ENCODE results near the gene CHCHD3.

CHCHD3 gene

GRCh38 chr7:133091943-133092464 is 10.1 kb upstream of the CHCHD3 start:
- H3K4me1 ChIP-seq: no peaks in the 10 kb centered on the region
- no peaks in the 10 kb centered on the region for H3K27me3 ChIP-seq
- H3K27ac ChIP-seq: no peak overlapping the region
- H3K9ac ChIP-seq: no peak overlapping the region
- no peaks in the 10 kb centered on the region for H3K36me3 ChIP-seq
- no peak overlapping the region for H3K4me3 ChIP-seq
- no peaks in the 10 kb centered on the region for H4K20me1 ChIP-seq
- no peaks in the 10 kb centered on the region for H3K9me3 ChIP-seq (replicated peaks in 1 of 11)
- no peak overlapping the region for H3K4me2 ChIP-seq
- no peak for TF ChIP-seq Cebpa-rat (IDR thresholded peaks at IDR 0.05)

GRCh38 chr7:133082390-133082766 is 488 bp upstream of the CHCHD3 start:
- no peaks in the 10 kb centered on the region for H3K9me3 ChIP-seq (replicated peaks in 1 of 11)
- peaks cover 3 to 41% (median 32%) of the 10 kb centered on the region in 11 experiments; a peak in 17 of 22 replicates for H4K20me1 ChIP-seq
- no peaks in the 10 kb centered on the region for H3K27me3 ChIP-seq
- peaks cover 4 to 26% (median 18%) of the 10 kb centered on the region in 10 experiments; a peak in 19 of 20 replicates for H3K4me1 ChIP-seq
- no peak overlapping the region for H3K9ac ChIP-seq
- H3K36me3 ChIP-seq: peaks cover 0 to 31% (median 25%) of the 10 kb centered on the region in 11 experiments; a peak in 18 of 22 replicates
- no peak for TF ChIP-seq Cebpa-rat (IDR thresholded peaks at IDR 0.05)
- H3K27ac ChIP-seq: peak overlapping the region in 1 of 11 experiments; percentile 93; a peak in 1 of 22 replicates
- peak overlapping the region in 8 of 11 experiments; percentile 1 to 45 (median 12); a peak in 6 of 22 replicates for H3K4me2 ChIP-seq
- peak overlapping the region in 5 of 10 experiments; percentile 83 to 92 (median 86); a peak in 5 of 20 replicates for H3K4me3 ChIP-seq

DNA sequence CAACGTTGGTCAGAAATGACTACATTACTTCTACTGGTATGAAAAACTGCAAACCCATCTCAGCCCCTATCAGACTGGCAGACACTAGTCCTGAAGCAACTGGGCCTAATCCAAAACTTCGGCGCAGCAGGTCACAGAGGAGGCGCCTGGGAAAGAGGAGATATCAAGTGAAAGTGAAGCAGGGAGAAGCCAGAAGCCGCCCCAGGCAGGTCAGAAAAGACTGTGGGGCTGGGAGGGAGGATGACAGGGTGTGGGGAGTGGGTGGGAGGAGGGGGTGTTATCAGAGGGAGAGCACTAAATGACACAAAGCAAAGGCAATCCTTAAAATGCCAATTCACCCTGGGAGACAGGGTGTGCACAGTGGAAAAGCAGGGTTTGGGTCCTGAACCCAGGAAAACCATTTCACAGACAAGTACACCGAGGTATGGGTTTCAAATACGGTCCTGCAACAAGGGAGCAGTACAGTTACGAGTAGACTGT is 731 bp downstream of the CHCHD3 start:
- Histone ChIP-seq H3K36me3 (peaks cover 0 to 43% (median 33%) of the 10 kb centered on the region in 11 experiments; a peak in 19 of 22 replicates), H3K4me1 (peaks cover 4 to 26% (median 18%) of the 10 kb centered on the region in 10 experiments; a peak in 19 of 20 replicates), H3K9ac (peak overlapping the region; percentile 86 to 95 (median 93)), H3K4me3 (peak overlapping the region; percentile 83 to 98 (median 87)), H3K27me3 (no peaks in the 10 kb centered on the region), H4K20me1 (peaks cover 8 to 54% (median 43%) of the 10 kb centered on the region in 11 experiments; a peak in 17 of 22 replicates), H3K27ac (peak overlapping the region; percentile 72 to 94 (median 91)), H3K9me3 (replicated peaks in 1 of 11) (no peaks in the 10 kb centered on the region), H3K4me2 (peak overlapping the region; percentile 85 to 99 (median 94))
- no peak for TF ChIP-seq Cebpa-rat (IDR thresholded peaks at IDR 0.05)

GRCh38 chr7:133079296-133079695 is 2.6 kb downstream of the CHCHD3 start:
- H3K4me1 ChIP-seq: peaks cover 4 to 36% (median 27%) of the 10 kb centered on the region in 10 experiments
- no peak overlapping the region for H3K27ac ChIP-seq
- peak overlapping the region in 4 of 11 experiments; percentile 93 to 99 (median 95); a peak in 5 of 22 replicates for H3K4me2 ChIP-seq
- no peaks in the 10 kb centered on the region for H3K9me3 ChIP-seq (replicated peaks in 1 of 11)
- peaks cover 8 to 62% (median 48%) of the 10 kb centered on the region in 11 experiments; a peak in 21 of 22 replicates for H3K36me3 ChIP-seq
- H3K4me3 ChIP-seq: no peak overlapping the region
- no peak for TF ChIP-seq Cebpa-rat (IDR thresholded peaks at IDR 0.05)
- H4K20me1 ChIP-seq: peaks cover 12 to 72% (median 59%) of the 10 kb centered on the region in 11 experiments; a peak in 21 of 22 replicates
- H3K27me3 ChIP-seq: no peaks in the 10 kb centered on the region
- H3K9ac ChIP-seq: no peak overlapping the region

DNA sequence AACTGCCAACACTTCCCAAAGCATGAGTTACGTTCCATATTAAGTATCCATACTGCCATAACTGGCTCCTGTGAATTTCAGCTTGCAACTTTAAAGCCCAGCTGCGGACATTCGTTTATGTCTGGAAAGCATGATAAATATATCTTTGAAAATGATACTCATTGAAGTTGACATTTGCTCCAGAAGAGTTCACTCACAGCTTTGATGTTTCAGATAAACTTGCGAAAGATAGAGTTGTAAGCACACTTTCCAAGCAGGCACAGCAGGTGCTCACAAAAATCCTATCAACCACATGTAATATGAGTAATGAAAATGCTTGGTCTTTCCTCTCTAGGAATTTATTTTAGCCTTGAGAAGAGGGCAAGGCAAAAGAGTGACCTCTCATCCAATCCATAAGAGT is 4.5 kb downstream of the CHCHD3 start:
- no peak overlapping the region for H3K4me2 ChIP-seq
- TF ChIP-seq Cebpa-rat (IDR thresholded peaks at IDR 0.05): no peak

GRCh38 chr7:133076142-133076541 is 5.7 kb downstream of the CHCHD3 start:
- H3K4me1 ChIP-seq: peaks cover 4 to 34% (median 26%) of the 10 kb centered on the region in 10 experiments
- no peak overlapping the region for H3K27ac ChIP-seq
- no peak overlapping the region for H3K9ac ChIP-seq
- no peak overlapping the region for H3K4me2 ChIP-seq
- no peak overlapping the region for H3K4me3 ChIP-seq
- no peaks in the 10 kb centered on the region for H3K9me3 ChIP-seq (replicated peaks in 1 of 11)
- H3K27me3 ChIP-seq: no peaks in the 10 kb centered on the region
- peaks cover 36 to 100% (median 85%) of the 10 kb centered on the region in 11 experiments; a peak in 21 of 22 replicates for H4K20me1 ChIP-seq
- peaks cover 11 to 89% (median 61%) of the 10 kb centered on the region in 11 experiments for H3K36me3 ChIP-seq
- no peak for TF ChIP-seq Cebpa-rat (IDR thresholded peaks at IDR 0.05)

More for the DNA sequence above, 4.5 kb downstream of the CHCHD3 start:
- Histone ChIP-seq H3K36me3 (peaks cover 11 to 77% (median 54%) of the 10 kb centered on the region in 11 experiments), H4K20me1 (peaks cover 27 to 91% (median 76%) of the 10 kb centered on the region in 11 experiments; a peak in 21 of 22 replicates), H3K27ac (no peak overlapping the region), H3K4me3 (no peak overlapping the region), H3K9me3 (replicated peaks in 1 of 11) (no peaks in the 10 kb centered on the region), H3K9ac (no peak overlapping the region), H3K4me1 (peaks cover 4 to 36% (median 27%) of the 10 kb centered on the region in 10 experiments), H3K27me3 (no peaks in the 10 kb centered on the region)

- TF ChIP-seq Cebpa-rat (IDR thresholded peaks at IDR 0.05): no peak
- Histone ChIP-seq H3K27ac (no peak overlapping the region), H3K36me3 (peaks cover 44 to 88% (median 64%) of the 10 kb centered on the region in 11 experiments)
Observed at GRCh38 chr7:133071506-133071905, 10.4 kb downstream of the CHCHD3 start.

GRCh38 chr7:133070562-133070961 is 11.3 kb downstream of the CHCHD3 start:
- Histone ChIP-seq H3K9ac (no peak overlapping the region), H4K20me1 (peaks cover 29 to 70% (median 45%) of the 10 kb centered on the region in 11 experiments; a peak in 20 of 22 replicates), H3K4me3 (no peak overlapping the region), H3K4me2 (no peak overlapping the region), H3K4me1 (peaks cover 0 to 15% (median 10%) of the 10 kb centered on the region in 10 experiments; a peak in 13 of 20 replicates), H3K9me3 (replicated peaks in 1 of 11) (0 out of 22 replicates have a peak, but pooled peaks cover 0 to 6% (median 0%) of the 10 kb centered on the region in 11 experiments), H3K36me3 (peaks cover 50 to 88% (median 63%) of the 10 kb centered on the region in 11 experiments), H3K27me3 (no peaks in the 10 kb centered on the region), H3K27ac (no peak overlapping the region)
- TF ChIP-seq Cebpa-rat (IDR thresholded peaks at IDR 0.05): no peak

More at GRCh38 chr7:133071506-133071905, 10.4 kb downstream of the CHCHD3 start:
- Histone ChIP-seq H3K27me3 (no peaks in the 10 kb centered on the region), H3K4me1 (peaks cover 0 to 16% (median 11%) of the 10 kb centered on the region in 10 experiments; a peak in 13 of 20 replicates), H3K9ac (no peak overlapping the region), H3K4me3 (no peak overlapping the region), H4K20me1 (peaks cover 31 to 75% (median 54%) of the 10 kb centered on the region in 11 experiments; a peak in 21 of 22 replicates), H3K4me2 (no peak overlapping the region), H3K9me3 (replicated peaks in 1 of 11) (0 out of 22 replicates have a peak, but pooled peaks cover 0 to 2% (median 0%) of the 10 kb centered on the region in 11 experiments)

GRCh38 chr7:133065301-133065700 is 16.6 kb downstream of the CHCHD3 start:
- Histone ChIP-seq H3K36me3 (peaks cover 55 to 100% (median 77%) of the 10 kb centered on the region in 11 experiments), H3K9me3 (replicated peaks in 1 of 11) (0 out of 22 replicates have a peak, but pooled peaks cover 0 to 6% (median 0%) of the 10 kb centered on the region in 11 experiments), H3K27me3 (no peaks in the 10 kb centered on the region), H3K9ac (no peak overlapping the region), H3K4me1 (peaks cover 0 to 12% (median under 1%) of the 10 kb centered on the region in 10 experiments; a peak in 10 of 20 replicates), H3K4me3 (no peak overlapping the region), H3K4me2 (no peak overlapping the region), H4K20me1 (peaks cover 0 to 65% (median 11%) of the 10 kb centered on the region in 11 experiments; a peak in 10 of 22 replicates), H3K27ac (no peak overlapping the region)
- TF ChIP-seq Cebpa-rat (IDR thresholded peaks at IDR 0.05): no peak
